A549 (cell line): ENCODE results near the gene FAM193A. TPM values are rescaled to one million over a fixed set of nuclear protein-coding genes. Genes with fewer than 3 reads are reported as not detected.

Experiments
- ATAC-seq, 2 experiments: fragments of 200-7000 bp in 1 of 2; fragments of >200 bp in 1 of 2; cut with Nextera tagmentation in 1 of 2; cut with Tn5 transposase in 1 of 2; 3 replicates each; pipeline versions ENCODE4 v1.8.0 to v1.9.1; 2018 to 2020; ENCODE audit warnings: mild to moderate bottlenecking in 1 of 2, moderate library complexity in 1 of 2
- CTCF ChIA-PET: fragments of 300-600 bp; sonication (Branson Sonifier 250); formaldehyde crosslinking; extraction: SDS; loops from one replicate; lab custom pipeline; 2021; ENCODE audit warnings: antibody characterized with exemption, inconsistent platforms; lab: Yijun Ruan, JAX
- POLR2A ChIA-PET: fragments of 350-600 bp; formaldehyde crosslinking; extraction: SDS; loops from one replicate; lab custom pipeline; 2021; ENCODE audit warnings: antibody characterized with exemption, inconsistent platforms; lab: Yijun Ruan, JAX
- DNase-seq, 2 experiments: peaks; one replicate each; pipeline versions ENCODE4 v3.0.0 to v3.0.0-alpha.2; 2011 to 2016; ENCODE audit warnings: low read depth in 1 of 2, low spot score in 1 of 2
- FAIRE-seq: peaks from 2 replicates; lab custom pipeline; 2011; peaks lifted over from hg19 to GRCh38; lab: Jason Lieb, UNC
- H3K27ac ChIP-seq, 2 experiments: fragments of >200 bp; sonication (Bioruptor Twin); formaldehyde crosslinking; 3 replicates each; pipeline ENCODE4 v1.5.1; 2016 to 2017
- H3K4me1 ChIP-seq: fragments of >200 bp; sonication (Bioruptor Twin); formaldehyde crosslinking; 3 replicates; pipeline ENCODE4 v1.6.1; 2016
- H3K4me2 ChIP-seq: fragments of >200 bp; sonication (Bioruptor Twin); formaldehyde crosslinking; 3 replicates; pipeline ENCODE4 v1.6.1; 2016
- H3K4me3 ChIP-seq: fragments of >200 bp; sonication (Bioruptor Twin); formaldehyde crosslinking; 3 replicates; pipeline ENCODE4 v1.5.1; 2016
- H3K9me3 ChIP-seq: fragments of >200 bp; sonication (Bioruptor Twin); formaldehyde crosslinking; 3 replicates; pipeline ENCODE4 v1.6.1; 2016
- EHF ChIP-seq: fragments of 250-450 bp; sonication (Bioruptor Pico); IDR thresholded peaks from 2 replicates; pipeline ENCODE4 v1.5.0; 2020; ENCODE audit warnings: mild to moderate bottlenecking
- EP300 ChIP-seq, 2 experiments: fragments of >200 bp; sonication (Bioruptor Twin); formaldehyde crosslinking; IDR thresholded peaks; 2 replicates in 1 of 2; 3 replicates in 1 of 2; pipeline ENCODE4 v1.6.1; 2016 to 2017
- ESRRA ChIP-seq: fragments of 150-350 bp; IDR thresholded peaks from 2 replicates; pipeline ENCODE4 v1.6.1; 2014; ENCODE audit warnings: mild to moderate bottlenecking, low read length, borderline replicate concordance
- GATA3 ChIP-seq: IDR thresholded peaks from 2 replicates; pipeline ENCODE4 v1.6.1; 2012; ENCODE audit warnings: borderline replicate concordance
- HES2 ChIP-seq: fragments of >200 bp; sonication (Bioruptor Twin); formaldehyde crosslinking; IDR thresholded peaks from 2 replicates; pipeline ENCODE4 v1.6.1; 2016
- HMGXB4 ChIP-seq: fragments of 250-450 bp; sonication (Bioruptor Pico); IDR thresholded peaks from 2 replicates; pipeline ENCODE4 v1.5.0; 2021; ENCODE audit warnings: mild to moderate bottlenecking, moderate library complexity, borderline replicate concordance
- HOXB13 ChIP-seq: fragments of 250-450 bp; sonication (Bioruptor Pico); IDR thresholded peaks from 2 replicates; pipeline ENCODE4 v1.5.0; 2020; ENCODE audit warnings: low read depth, mild to moderate bottlenecking, moderate library complexity
- JUN ChIP-seq, 2 experiments: fragments of >200 bp; sonication (Bioruptor Twin); formaldehyde crosslinking; IDR thresholded peaks; 2 replicates in 1 of 2; 3 replicates in 1 of 2; pipeline ENCODE4 v1.6.1; 2016 to 2017
- JUNB ChIP-seq: fragments of >200 bp; sonication (Bioruptor Twin); formaldehyde crosslinking; IDR thresholded peaks from 2 replicates; pipeline ENCODE4 v1.6.1; 2016
- MAFK ChIP-seq: fragments of 450-650 bp; IDR thresholded peaks from 2 replicates; pipeline ENCODE4 v1.6.1; 2014; ENCODE audit not compliant: partially characterized antibody
- MYC ChIP-seq: IDR thresholded peaks from 2 replicates; pipeline ENCODE4 v1.6.1; 2012; ENCODE audit warnings: mild to moderate bottlenecking, inconsistent platforms, low read length, improper control_type of control experiment, borderline replicate concordance
- NFE2L2 ChIP-seq: fragments of 150-350 bp; conservative IDR thresholded peaks from 2 replicates; pipeline ENCODE4 v1.6.1; 2014; ENCODE audit warnings: low read length
- NPAS2 ChIP-seq: fragments of 250-450 bp; sonication (Bioruptor Pico); IDR thresholded peaks from 2 replicates; pipeline ENCODE4 v1.8.0; 2022; ENCODE audit warnings: mild to moderate bottlenecking, moderate library complexity, borderline replicate concordance
- NR3C1 ChIP-seq: fragments of >200 bp; sonication (Bioruptor Twin); formaldehyde crosslinking; IDR thresholded peaks from 3 replicates; pipeline ENCODE4 v1.6.1; 2017
- PBX3 ChIP-seq: IDR thresholded peaks from 2 replicates; pipeline ENCODE4 v1.6.1; 2012
- RARB ChIP-seq: fragments of 250-450 bp; sonication (Bioruptor Pico); IDR thresholded peaks from 2 replicates; pipeline ENCODE4 v1.8.0; 2021; ENCODE audit warnings: mild to moderate bottlenecking, moderate library complexity
- TP53 ChIP-seq: fragments of 250-450 bp; sonication (Bioruptor Pico); IDR thresholded peaks from 2 replicates; pipeline ENCODE4 v1.5.0; 2021; ENCODE audit warnings: mild to moderate bottlenecking, moderate library complexity
- ZC3H11A ChIP-seq: fragments of 450-650 bp; IDR thresholded peaks from 2 replicates; pipeline ENCODE4 v1.6.1; 2014; ENCODE audit warnings: antibody characterized with exemption, mild to moderate bottlenecking
- ZSCAN20 ChIP-seq: fragments of 250-450 bp; sonication (Bioruptor Pico); IDR thresholded peaks from 2 replicates; pipeline ENCODE4 v1.8.0; 2022; ENCODE audit warnings: mild to moderate bottlenecking, moderate library complexity
- WGBS: methylation state at CpG from one replicate; pipeline ENCODE4 v1.1.6; 2017; ENCODE audit errors: missing lambda C conversion rate; 5-methylcytosine and 5-hydroxymethylcytosine counted together
- polyA plus RNA-seq, 4 experiments: library from polyadenylated mRNA; depleted of rRNA in 3 of 4; stranded (reverse); fragments of >200 nt; fragmentation: RNase III in 1 of 4; extraction: RNeasy Plus Mini Kit Qiagen cat#74134 plus additional on column Dnase treatment in 1 of 4; gene quantifications; 2 replicates in 3 of 4; 3 replicates in 1 of 4; pipeline ENCODE4 v1.2.3, GENCODE V29; 2011 to 2017
- TF ChIP-seq, protein P1 (sequence below): fragments of 200-600 bp; sonication (generic); IDR thresholded peaks from 2 replicates; pipeline ENCODE4 v1.6.1; 2016; ENCODE audit warnings: antibody characterized with exemption, mild to moderate bottlenecking, moderate library complexity

The FAM193A gene
- polyA plus RNA-seq, 2 of the 4 experiments (the other 2 are of a cell fraction), result 4.5 to 6.7 TPM

- no peak overlapping the region for H3K27ac ChIP-seq
- POLR2A ChIA-PET, result no interaction called here
- 89% methylated on average over 3 of the region's 3 CpGs for WGBS
- no peak overlapping the region for H3K4me2 ChIP-seq
- H3K4me3 ChIP-seq, result no peak overlapping the region
- no peaks in the 10 kb centered on the region for H3K9me3 ChIP-seq
- TF ChIP-seq MAFK (no peak), ZSCAN20 (CRISPR knock-in tag) (no peak), NFE2L2 (no peak), GATA3 (no peak), PBX3 (no peak), MYC (no peak), JUN (IDR thresholded peaks at IDR 0.05) (no peak), ZC3H11A (no peak)
- ATAC-seq, result no peak
- no peak for DNase-seq
- H3K4me1 ChIP-seq, result no peaks in the 10 kb centered on the region
- CTCF ChIA-PET, result no interaction called here
- FAIRE-seq, result no peak
Measured at GRCh38 chr4:2728221-2728620, 191.8 kb downstream of the FAM193A start.

- H3K9me3 ChIP-seq, result no peaks in the 10 kb centered on the region
- DNase-seq (no peak), ATAC-seq (no peak), FAIRE-seq (no peak)
- no peak overlapping the region for H3K4me3 ChIP-seq
- H3K4me1 ChIP-seq, result no peaks in the 10 kb centered on the region
- H3K27ac ChIP-seq, result no peak overlapping the region
- WGBS, result 92% methylated on average over 12 of the region's 12 CpGs
- POLR2A ChIA-PET, result no interaction called here
- no peak overlapping the region for H3K4me2 ChIP-seq
- CTCF ChIA-PET, result no interaction called here
- TF ChIP-seq PBX3 (no peak), NR3C1 (no peak), JUNB (no peak), EP300 (IDR thresholded peaks at IDR 0.05) (no peak), NPAS2 (CRISPR knock-in tag) (no peak), EHF (no peak), HMGXB4 (CRISPR knock-in tag) (no peak), ZSCAN20 (CRISPR knock-in tag) (no peak), TP53 (CRISPR knock-in tag) (no peak), RARB (CRISPR knock-in tag) (no peak), ZC3H11A (no peak), MAFK (no peak), HOXB13 (CRISPR knock-in tag) (no peak), HES2 (no peak), ESRRA (no peak)
- TF ChIP-seq, protein P1, sequence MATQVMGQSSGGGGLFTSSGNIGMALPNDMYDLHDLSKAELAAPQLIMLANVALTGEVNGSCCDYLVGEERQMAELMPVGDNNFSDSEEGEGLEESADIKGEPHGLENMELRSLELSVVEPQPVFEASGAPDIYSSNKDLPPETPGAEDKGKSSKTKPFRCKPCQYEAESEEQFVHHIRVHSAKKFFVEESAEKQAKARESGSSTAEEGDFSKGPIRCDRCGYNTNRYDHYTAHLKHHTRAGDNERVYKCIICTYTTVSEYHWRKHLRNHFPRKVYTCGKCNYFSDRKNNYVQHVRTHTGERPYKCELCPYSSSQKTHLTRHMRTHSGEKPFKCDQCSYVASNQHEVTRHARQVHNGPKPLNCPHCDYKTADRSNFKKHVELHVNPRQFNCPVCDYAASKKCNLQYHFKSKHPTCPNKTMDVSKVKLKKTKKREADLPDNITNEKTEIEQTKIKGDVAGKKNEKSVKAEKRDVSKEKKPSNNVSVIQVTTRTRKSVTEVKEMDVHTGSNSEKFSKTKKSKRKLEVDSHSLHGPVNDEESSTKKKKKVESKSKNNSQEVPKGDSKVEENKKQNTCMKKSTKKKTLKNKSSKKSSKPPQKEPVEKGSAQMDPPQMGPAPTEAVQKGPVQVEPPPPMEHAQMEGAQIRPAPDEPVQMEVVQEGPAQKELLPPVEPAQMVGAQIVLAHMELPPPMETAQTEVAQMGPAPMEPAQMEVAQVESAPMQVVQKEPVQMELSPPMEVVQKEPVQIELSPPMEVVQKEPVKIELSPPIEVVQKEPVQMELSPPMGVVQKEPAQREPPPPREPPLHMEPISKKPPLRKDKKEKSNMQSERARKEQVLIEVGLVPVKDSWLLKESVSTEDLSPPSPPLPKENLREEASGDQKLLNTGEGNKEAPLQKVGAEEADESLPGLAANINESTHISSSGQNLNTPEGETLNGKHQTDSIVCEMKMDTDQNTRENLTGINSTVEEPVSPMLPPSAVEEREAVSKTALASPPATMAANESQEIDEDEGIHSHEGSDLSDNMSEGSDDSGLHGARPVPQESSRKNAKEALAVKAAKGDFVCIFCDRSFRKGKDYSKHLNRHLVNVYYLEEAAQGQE, result no peak
Measured at GRCh38 chr4:2728806-2729532, 192.5 kb downstream of the FAM193A start.
